H9 (cell line): ENCODE data around the gene THTPA. TPM values are rescaled to one million over a fixed set of nuclear protein-coding genes. Genes with fewer than 3 reads are reported as not detected.

ENCODE experiments used
- DNase-seq: peaks from one replicate; pipeline ENCODE4 v3.0.0-alpha.2; 2017
- H2AFZ ChIP-seq: one replicate; pipeline ENCODE4 v1.6.1; 2013; ENCODE audit warnings: mild to moderate bottlenecking, low read length, control low read depth, moderate library complexity
- H2AK5ac ChIP-seq: 2 replicates; pipeline ENCODE4 v1.6.1; 2013; ENCODE audit warnings: low read length, control low read depth, mixed read lengths; ENCODE audit not compliant: insufficient read length
- H2BK120ac ChIP-seq: one replicate; pipeline ENCODE4 v1.6.1; 2013; ENCODE audit warnings: low read depth, mild to moderate bottlenecking, low read length, control low read depth, inconsistent platforms; ENCODE audit not compliant: poor library complexity, severe bottlenecking
- H2BK12ac ChIP-seq: 2 replicates; pipeline ENCODE4 v1.6.1; 2013; ENCODE audit warnings: low read length, control low read depth, mixed read lengths, low read depth; ENCODE audit not compliant: insufficient read length
- H2BK15ac ChIP-seq: 2 replicates; pipeline ENCODE4 v1.6.1; 2013; ENCODE audit warnings: low read depth, low read length, control low read depth
- H2BK20ac ChIP-seq: one replicate; pipeline ENCODE4 v1.6.1; 2013; ENCODE audit warnings: low read depth, mild to moderate bottlenecking, low read length, control low read depth, inconsistent platforms; ENCODE audit not compliant: poor library complexity, severe bottlenecking
- H2BK5ac ChIP-seq: 2 replicates; pipeline ENCODE4 v1.6.1; 2013; ENCODE audit warnings: low read length, control low read depth, mixed read lengths; ENCODE audit not compliant: insufficient read length
- H3K14ac ChIP-seq: 2 replicates; pipeline ENCODE4 v1.6.1; 2013; ENCODE audit warnings: low read length, control low read depth; ENCODE audit not compliant: insufficient read depth
- H3K18ac ChIP-seq: 2 replicates; pipeline ENCODE4 v1.6.1; 2013; ENCODE audit warnings: low read depth, mild to moderate bottlenecking, mixed read lengths, low read length, control low read depth; ENCODE audit not compliant: insufficient read length
- H3K23ac ChIP-seq: 2 replicates; pipeline ENCODE4 v1.6.1; 2013; ENCODE audit warnings: low read length, control low read depth, mixed read lengths, low read depth; ENCODE audit not compliant: insufficient read length
- H3K23me2 ChIP-seq: 2 replicates; pipeline ENCODE4 v1.6.1; 2013; ENCODE audit warnings: low read depth, mild to moderate bottlenecking, mixed read lengths, low read length, control low read depth; ENCODE audit not compliant: insufficient read length, poor library complexity, severe bottlenecking
- H3K27ac ChIP-seq: 2 replicates; pipeline ENCODE4 v1.5.1; 2013; ENCODE audit warnings: low read length, control low read depth, mixed read lengths, low read depth; ENCODE audit not compliant: insufficient read length
- H3K27me3 ChIP-seq: 2 replicates; pipeline ENCODE4 v1.6.1; 2013; ENCODE audit warnings: low read length, control low read depth, inconsistent platforms; ENCODE audit not compliant: insufficient read depth
- H3K4ac ChIP-seq: 2 replicates; pipeline ENCODE4 v1.6.1; 2013; ENCODE audit warnings: low read depth, mild to moderate bottlenecking, control low read depth, inconsistent platforms, low read length, moderate library complexity
- H3K4me1 ChIP-seq: 2 replicates; pipeline ENCODE4 v1.6.1; 2013; ENCODE audit warnings: low read length, control low read depth, inconsistent platforms; ENCODE audit not compliant: insufficient read depth
- H3K4me2 ChIP-seq: 2 replicates; pipeline ENCODE4 v1.6.1; 2013; ENCODE audit warnings: low read length, control low read depth, mixed read lengths; ENCODE audit not compliant: insufficient read length, insufficient read depth
- H3K56ac ChIP-seq: 2 replicates; pipeline ENCODE4 v1.6.1; 2013; ENCODE audit warnings: low read depth, mild to moderate bottlenecking, mixed read lengths, low read length, control low read depth; ENCODE audit not compliant: insufficient read length
- H3K79me1 ChIP-seq: 2 replicates; pipeline ENCODE4 v1.6.1; 2013; ENCODE audit warnings: low read depth, mild to moderate bottlenecking, moderate library complexity, low read length, control low read depth, inconsistent platforms; ENCODE audit not compliant: insufficient read depth, poor library complexity, severe bottlenecking
- H3K79me2 ChIP-seq: 2 replicates; pipeline ENCODE4 v1.6.1; 2013; ENCODE audit warnings: low read length, control low read depth, inconsistent platforms; ENCODE audit not compliant: insufficient read depth
- H3K9ac ChIP-seq: 2 replicates; pipeline ENCODE4 v1.6.1; 2013; ENCODE audit warnings: low read length, control low read depth, mixed read lengths; ENCODE audit not compliant: insufficient read length; ENCODE audit errors: extremely low read depth
- H3K9me3 ChIP-seq: one replicate; pipeline ENCODE4 v1.6.1; 2013; ENCODE audit warnings: low read depth, low read length, inconsistent platforms; ENCODE audit not compliant: control insufficient read depth
- H3T11ph ChIP-seq: one replicate; pipeline ENCODE4 v1.6.1; 2013; ENCODE audit warnings: mild to moderate bottlenecking, low read length, control low read depth, inconsistent platforms
- H4K20me1 ChIP-seq: one replicate; pipeline ENCODE4 v1.6.1; 2013; ENCODE audit not compliant: control insufficient read depth, insufficient read length, insufficient read depth
- H4K5ac ChIP-seq: 2 replicates; pipeline ENCODE4 v1.6.1; 2013; ENCODE audit warnings: low read depth, mild to moderate bottlenecking, mixed read lengths, low read length, control low read depth; ENCODE audit not compliant: insufficient read length
- H4K8ac ChIP-seq: replicated peaks from 2 replicates; pipeline ENCODE4 v1.6.1; 2013; ENCODE audit warnings: low read length, control low read depth, mixed read lengths, low read depth; ENCODE audit not compliant: insufficient read length
- H4K91ac ChIP-seq: 2 replicates; pipeline ENCODE4 v1.6.1; 2013; ENCODE audit warnings: low read depth, mild to moderate bottlenecking, moderate library complexity, mixed read lengths, low read length, control low read depth; ENCODE audit not compliant: insufficient read length
- H3K27ac Mint-ChIP-seq, 3 experiments: 2 replicates in 2 of 3; 3 replicates in 1 of 3; pipeline ENCODE4 v1.8.0; 2020 to 2021; ENCODE audit warnings: mixed read lengths in 3 of 3, mild to moderate bottlenecking in 1 of 3, moderate library complexity in 1 of 3
- H3K27me3 Mint-ChIP-seq: 2 replicates; pipeline ENCODE4 v1.8.0; 2021; ENCODE audit warnings: low read depth, mild to moderate bottlenecking, moderate library complexity, mixed read lengths
- H3K36me3 Mint-ChIP-seq, 3 experiments: 2 replicates in 2 of 3; 3 replicates in 1 of 3; pipeline ENCODE4 v1.8.0; 2020 to 2021; ENCODE audit warnings: low read depth in 3 of 3, mixed read lengths in 3 of 3; ENCODE audit not compliant: insufficient read depth in 1 of 3
- H3K4me1 Mint-ChIP-seq, 2 experiments: 2 replicates each; pipeline ENCODE4 v1.8.0; 2020; ENCODE audit warnings: mixed read lengths in 2 of 2
- H3K4me3 Mint-ChIP-seq, 2 experiments: 2 replicates in 1 of 2; 3 replicates in 1 of 2; pipeline ENCODE4 v1.8.0; 2020 to 2021; ENCODE audit warnings: mild to moderate bottlenecking in 2 of 2, mixed read lengths in 2 of 2, moderate library complexity in 1 of 2
- H3K9me3 Mint-ChIP-seq, 2 experiments: 2 replicates in 1 of 2; 3 replicates in 1 of 2; pipeline ENCODE4 v1.8.0; 2020; ENCODE audit warnings: mild to moderate bottlenecking in 2 of 2, mixed read lengths in 2 of 2, moderate library complexity in 1 of 2
- WGBS: extraction: QIAGEN DNeasy Blood & Tissue Kit; methylation state at CpG from one replicate; pipeline ENCODE4 v1.1.7; 2013; ENCODE audit warnings: missing lambda C conversion rate, low lambda C conversion rate, mixed read lengths; ENCODE audit not compliant: insufficient read length; ENCODE audit errors: extremely low coverage; 5-methylcytosine and 5-hydroxymethylcytosine counted together
- total RNA-seq: library from RNA; stranded (reverse); gene quantifications from 2 replicates; pipeline ENCODE4 v1.2.1, GENCODE V29; 2021
- TF ChIP-seq, protein P1 (sequence below): fragments of 200-600 bp; sonication (generic); conservative IDR thresholded peaks from 3 replicates; pipeline ENCODE4 v1.8.0; 2021; ENCODE audit warnings: antibody characterized with exemption, mild to moderate bottlenecking

The THTPA gene
- total RNA-seq, 1 experiment from 2014 or later = 15.6 TPM

DNA sequence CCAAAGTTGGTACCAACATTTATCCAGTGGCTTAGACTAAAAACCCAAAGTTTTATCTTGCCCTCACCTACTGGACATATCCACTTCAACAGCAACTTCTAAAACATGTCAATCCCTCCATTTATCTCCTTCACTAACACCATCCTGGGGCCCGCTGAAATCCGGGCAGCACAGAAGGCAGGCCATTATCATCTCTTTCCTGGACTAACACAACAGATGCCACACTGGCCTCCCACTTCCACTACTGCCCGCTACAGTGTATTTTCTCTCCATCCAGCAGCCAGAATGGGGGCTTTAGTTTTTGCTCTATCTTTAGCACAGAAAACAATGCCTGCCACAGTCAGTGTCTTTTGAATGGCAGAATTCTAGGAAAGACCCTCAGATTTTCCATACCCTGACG is 20.1 kb upstream of the THTPA start:
- TF ChIP-seq, protein P1, sequence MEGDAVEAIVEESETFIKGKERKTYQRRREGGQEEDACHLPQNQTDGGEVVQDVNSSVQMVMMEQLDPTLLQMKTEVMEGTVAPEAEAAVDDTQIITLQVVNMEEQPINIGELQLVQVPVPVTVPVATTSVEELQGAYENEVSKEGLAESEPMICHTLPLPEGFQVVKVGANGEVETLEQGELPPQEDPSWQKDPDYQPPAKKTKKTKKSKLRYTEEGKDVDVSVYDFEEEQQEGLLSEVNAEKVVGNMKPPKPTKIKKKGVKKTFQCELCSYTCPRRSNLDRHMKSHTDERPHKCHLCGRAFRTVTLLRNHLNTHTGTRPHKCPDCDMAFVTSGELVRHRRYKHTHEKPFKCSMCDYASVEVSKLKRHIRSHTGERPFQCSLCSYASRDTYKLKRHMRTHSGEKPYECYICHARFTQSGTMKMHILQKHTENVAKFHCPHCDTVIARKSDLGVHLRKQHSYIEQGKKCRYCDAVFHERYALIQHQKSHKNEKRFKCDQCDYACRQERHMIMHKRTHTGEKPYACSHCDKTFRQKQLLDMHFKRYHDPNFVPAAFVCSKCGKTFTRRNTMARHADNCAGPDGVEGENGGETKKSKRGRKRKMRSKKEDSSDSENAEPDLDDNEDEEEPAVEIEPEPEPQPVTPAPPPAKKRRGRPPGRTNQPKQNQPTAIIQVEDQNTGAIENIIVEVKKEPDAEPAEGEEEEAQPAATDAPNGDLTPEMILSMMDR = no peak
- Histone ChIP-seq H3K4me1 (peaks cover 13% of the 10 kb centered on the region; the same call in 1 of the 2 replicates), H3K23me2 (peaks cover 19% of the 10 kb centered on the region), H3K27me3 (no peaks in the 10 kb centered on the region), H2BK15ac (no peak overlapping the region), H4K20me1 (no peaks in the 10 kb centered on the region), H3K9ac (no peak overlapping the region), H4K91ac (no peak overlapping the region), H4K8ac (no peak overlapping the region), H3K4me2 (no peak overlapping the region), H2AK5ac (no peak overlapping the region), H2BK12ac (no peak overlapping the region), H3K23ac (no peak overlapping the region), H3K4ac (no peak overlapping the region), H3K18ac (no peak overlapping the region), H3K56ac (no peak overlapping the region), H3T11ph (no peak overlapping the region), H2BK120ac (no peak overlapping the region), H2AFZ (no peak overlapping the region), H2BK5ac (no peak overlapping the region), H3K14ac (no peak overlapping the region), H3K79me1 (no peaks in the 10 kb centered on the region), H3K27ac (no peak overlapping the region), H3K9me3 (no peaks in the 10 kb centered on the region), H2BK20ac (no peak overlapping the region), H3K79me2 (no peaks in the 10 kb centered on the region), H4K5ac (no peak overlapping the region)
- Mint-ChIP-seq H3K4me1 (peaks cover 42 to 46% of the 10 kb centered on the region in 2 experiments), H3K4me3 (peak overlapping the region in 1 of 2 experiments; percentile 6; a peak in 1 of 5 replicates), H3K9me3 (no peaks in the 10 kb centered on the region; a peak in 1 of 5 replicates), H3K27ac (peak overlapping the region in 2 of 3 experiments; percentile 32 to 50; a peak in 4 of 7 replicates), H3K36me3 (peaks cover 30 to 43% (median 40%) of the 10 kb centered on the region in 3 experiments; a peak in 6 of 7 replicates), H3K27me3 (no peaks in the 10 kb centered on the region)
- no CpG with 5 or more reads among the region's 4 CpGs for WGBS
- DNase-seq = no peak
